ENCODE results near the gene OGDHL.
A peak's percentile ranks its signal among the peaks of the same experiment; 100 is the strongest.
"Not testable (repeated sequence)": the region's sequence is repeated elsewhere in the genome, so short reads cannot be mapped to it uniquely, and the experiment has no call there.

Gene OGDHL

GRCh38 chr10:49761789-49762565 lies at the start of gene OGDHL:
OGDHL (minus strand) TSS chr10:49762323; CDS start chr10:49758592, 3,731 bp downstream.
- peak; percentile 52 to 72 for DNase-seq

- DNase-seq = no peak
Observed at GRCh38 chr10:49803988-49804387, 41.9 kb upstream of the OGDHL start.

GRCh38 chr10:49798275-49798674 lies 36.2 kb upstream of the OGDHL start:
- no peak for DNase-seq

- no peak for DNase-seq
Observed at GRCh38 chr10:49791100-49791499, 29.0 kb upstream of the OGDHL start.

- no peak for DNase-seq
Observed at GRCh38 chr10:49784681-49785080, 22.6 kb upstream of the OGDHL start.

GRCh38 chr10:49783645-49784044 lies 21.5 kb upstream of the OGDHL start:
- DNase-seq = no peak

GRCh38 chr10:49781247-49781646 lies 19.1 kb upstream of the OGDHL start:
- DNase-seq = no peak

GRCh38 chr10:49778197-49778596 lies 16.1 kb upstream of the OGDHL start:
- no peak for DNase-seq

- DNase-seq = no peak
Observed at GRCh38 chr10:49776851-49777250, 14.7 kb upstream of the OGDHL start.

- DNase-seq = no peak
Observed at GRCh38 chr10:49775014-49775413, 12.9 kb upstream of the OGDHL start.

- not testable (repeated sequence) for DNase-seq
Observed at GRCh38 chr10:49772944-49773343, 10.8 kb upstream of the OGDHL start.

GRCh38 chr10:49771046-49771445 lies 8.9 kb upstream of the OGDHL start:
- not testable (repeated sequence) for DNase-seq

GRCh38 chr10:49769692-49770091 lies 7.6 kb upstream of the OGDHL start:
- no peak for DNase-seq

GRCh38 chr10:49768731-49769130 lies 6.6 kb upstream of the OGDHL start:
- DNase-seq = no peak

- no peak for DNase-seq
Observed at GRCh38 chr10:49768329-49768728, 6.2 kb upstream of the OGDHL start.

GRCh38 chr10:49767752-49768151 lies 5.6 kb upstream of the OGDHL start:
- DNase-seq = no peak

- DNase-seq = no peak
Observed at GRCh38 chr10:49766484-49766883, 4.4 kb upstream of the OGDHL start.

GRCh38 chr10:49762566-49762877 lies 399 bp upstream of the OGDHL start:
- DNase-seq = no peak

GRCh38 chr10:49761201-49761788 lies 828 bp downstream of the OGDHL start:
- no peak for DNase-seq

GRCh38 chr10:49760789-49761188 lies 1.3 kb downstream of the OGDHL start:
- DNase-seq = no peak

- no peak for DNase-seq
Observed at GRCh38 chr10:49759787-49760551, 2.2 kb downstream of the OGDHL start.

GRCh38 chr10:49758249-49758930 lies 3.7 kb downstream of the OGDHL start:
- DNase-seq = no peak

- DNase-seq = no peak
Observed at GRCh38 chr10:49756641-49757040, 5.5 kb downstream of the OGDHL start.
